AG10803 (cell line): Measurements from ENCODE around the gene YWHAQ.
"Not testable (repeated sequence)": the region's sequence is repeated elsewhere in the genome, so short reads cannot be mapped to it uniquely, and the experiment has no call there.

Experiments
- DNase-seq: peaks from one replicate; pipeline ENCODE4 v3.0.0; 2010; ENCODE audit warnings: low read depth
- H3K4me3 ChIP-seq: 2 replicates; pipeline ENCODE4 v1.5.1; 2011; ENCODE audit warnings: mild to moderate bottlenecking, low read length, control low read depth
- TF ChIP-seq, protein P1 (sequence below): conservative IDR thresholded peaks from 2 replicates; pipeline ENCODE4 v1.5.1; 2011; ENCODE audit warnings: mild to moderate bottlenecking, low read length, control low read depth, inconsistent platforms

YWHAQ gene

GRCh38 chr2:9593925-9594324 lies 36.9 kb downstream of the YWHAQ start:
- DNase-seq: no peak
- H3K4me3 ChIP-seq: no peak overlapping the region
- TF ChIP-seq, protein P1, sequence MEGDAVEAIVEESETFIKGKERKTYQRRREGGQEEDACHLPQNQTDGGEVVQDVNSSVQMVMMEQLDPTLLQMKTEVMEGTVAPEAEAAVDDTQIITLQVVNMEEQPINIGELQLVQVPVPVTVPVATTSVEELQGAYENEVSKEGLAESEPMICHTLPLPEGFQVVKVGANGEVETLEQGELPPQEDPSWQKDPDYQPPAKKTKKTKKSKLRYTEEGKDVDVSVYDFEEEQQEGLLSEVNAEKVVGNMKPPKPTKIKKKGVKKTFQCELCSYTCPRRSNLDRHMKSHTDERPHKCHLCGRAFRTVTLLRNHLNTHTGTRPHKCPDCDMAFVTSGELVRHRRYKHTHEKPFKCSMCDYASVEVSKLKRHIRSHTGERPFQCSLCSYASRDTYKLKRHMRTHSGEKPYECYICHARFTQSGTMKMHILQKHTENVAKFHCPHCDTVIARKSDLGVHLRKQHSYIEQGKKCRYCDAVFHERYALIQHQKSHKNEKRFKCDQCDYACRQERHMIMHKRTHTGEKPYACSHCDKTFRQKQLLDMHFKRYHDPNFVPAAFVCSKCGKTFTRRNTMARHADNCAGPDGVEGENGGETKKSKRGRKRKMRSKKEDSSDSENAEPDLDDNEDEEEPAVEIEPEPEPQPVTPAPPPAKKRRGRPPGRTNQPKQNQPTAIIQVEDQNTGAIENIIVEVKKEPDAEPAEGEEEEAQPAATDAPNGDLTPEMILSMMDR: no peak

DNA sequence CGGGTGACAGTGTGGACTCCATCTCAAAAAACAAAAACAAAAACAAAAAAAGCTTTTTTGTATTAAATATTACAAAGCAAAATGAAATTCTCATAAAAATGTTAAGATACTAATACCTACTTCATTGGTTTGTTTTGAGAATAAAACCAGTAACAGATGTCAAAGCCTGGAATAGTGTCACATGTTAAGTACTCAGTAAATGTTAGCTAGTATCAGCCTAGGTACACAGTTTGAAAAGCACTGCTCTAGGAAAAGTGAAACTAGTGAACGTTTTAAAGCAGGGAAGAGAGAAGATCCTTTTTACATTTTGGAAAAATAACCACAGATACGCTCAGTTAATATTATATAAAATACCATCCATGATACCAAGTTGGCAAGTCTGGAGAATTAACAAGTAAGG lies 38.1 kb downstream of the YWHAQ start:
- H3K4me3 ChIP-seq: no peak overlapping the region
- no peak for DNase-seq
- TF ChIP-seq, protein P1: no peak

DNA sequence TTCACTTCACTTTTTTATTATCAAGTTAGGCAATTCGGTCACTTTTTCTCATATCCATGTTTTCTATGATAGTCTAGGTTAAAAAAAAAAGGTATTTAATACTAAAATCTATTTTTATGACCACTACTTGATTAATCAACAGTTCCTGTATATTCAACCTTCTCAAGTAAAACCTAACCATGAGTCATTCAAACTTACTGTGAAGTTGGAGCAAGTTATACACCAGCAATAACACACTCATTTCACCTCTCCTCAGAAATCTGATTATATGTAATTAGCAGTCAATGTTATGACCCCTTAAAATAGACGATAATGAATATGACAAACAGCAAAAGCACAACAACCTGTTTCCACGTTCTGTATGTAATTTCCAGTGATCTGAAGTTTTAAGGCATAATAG lies 40.2 kb downstream of the YWHAQ start:
- no peak overlapping the region for H3K4me3 ChIP-seq
- TF ChIP-seq, protein P1: no peak
- DNase-seq: no peak

- no peak for DNase-seq
- no peak overlapping the region for H3K4me3 ChIP-seq
- TF ChIP-seq, protein P1: no peak
These were observed 44.3 kb downstream of the YWHAQ start for GRCh38 chr2:9586465-9586864.

- TF ChIP-seq, protein P1: no peak
- DNase-seq: no peak
- H3K4me3 ChIP-seq: no peak overlapping the region
These were observed 45.3 kb downstream of the YWHAQ start for GRCh38 chr2:9585486-9585885.

GRCh38 chr2:9584902-9585301 lies 45.9 kb downstream of the YWHAQ start:
- H3K4me3 ChIP-seq, DNase-seq: not testable (repeated sequence)

DNA sequence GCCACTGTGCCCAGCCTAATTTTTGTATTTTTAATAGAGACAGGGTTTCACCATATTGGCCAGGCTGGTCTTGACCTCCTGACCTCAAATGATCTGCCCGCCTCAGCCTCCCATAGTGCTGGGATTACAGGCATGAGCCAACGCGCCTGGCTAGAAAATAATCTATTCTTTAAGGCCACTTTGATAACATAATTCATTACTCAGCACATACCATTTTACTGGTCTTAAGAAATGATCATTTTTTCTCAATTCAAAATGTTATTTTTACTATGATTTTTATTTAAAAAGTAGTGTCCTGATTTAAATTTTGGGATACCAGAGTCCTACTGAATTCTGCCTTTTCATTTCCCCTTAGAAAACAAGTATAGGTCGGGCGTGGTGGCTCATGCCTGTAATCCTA lies 48.2 kb downstream of the YWHAQ start:
- TF ChIP-seq, protein P1: no peak
- no peak for DNase-seq
- H3K4me3 ChIP-seq: no peak overlapping the region

DNA sequence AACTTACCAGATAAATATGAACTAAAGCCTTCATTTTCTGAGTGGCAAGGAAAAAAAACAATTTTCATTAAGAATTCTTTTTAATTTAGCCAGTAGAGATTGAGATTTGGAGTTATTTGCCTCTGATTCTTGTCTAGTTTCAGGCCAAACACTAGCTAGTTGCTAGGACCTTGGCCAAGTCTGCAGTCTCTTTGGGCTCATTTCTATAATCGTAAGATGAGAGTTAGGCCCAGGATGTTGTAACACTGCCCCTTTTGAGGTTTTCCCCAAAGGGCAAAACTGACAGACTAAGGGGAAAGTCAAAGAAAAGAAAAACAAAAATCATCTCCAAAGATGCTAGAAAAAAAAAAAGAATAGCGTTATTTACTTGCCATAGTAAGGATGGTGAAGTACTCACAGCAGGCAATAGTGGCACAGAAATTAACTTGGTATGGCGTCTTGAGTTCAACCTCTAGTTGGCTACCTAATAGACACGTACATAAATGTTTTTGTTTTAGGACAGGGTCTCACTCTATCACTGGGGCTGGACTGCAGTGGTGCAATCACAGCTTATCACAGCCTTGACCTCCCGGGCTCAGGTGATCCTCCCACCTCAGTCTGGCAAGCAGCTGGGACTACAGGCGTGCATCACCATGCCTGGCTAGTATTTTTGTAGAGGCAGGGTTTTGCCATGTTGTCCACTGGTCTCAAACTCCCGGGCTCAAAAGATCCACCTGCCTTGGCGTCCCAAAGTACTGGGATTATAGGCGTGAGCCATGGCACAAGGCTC lies 52.1 kb downstream of the YWHAQ start:
- no peak overlapping the region for H3K4me3 ChIP-seq
- TF ChIP-seq, protein P1: no peak
- DNase-seq: no peak
